NCI-H1105 (cell line): ENCODE measurements around the gene OPA3.
"Not testable (repeated sequence)": the region's sequence is repeated elsewhere in the genome, so short reads cannot be mapped to it uniquely, and the experiment has no call there.

Experiments used
- DNase-seq: peaks from one replicate; lab custom pipeline; 2025; lab: John Stamatoyannopoulos, UW

Gene OPA3

GRCh38 chr19:45518469-45518826 is 66.2 kb downstream of the OPA3 start:
- no peak for DNase-seq

- DNase-seq, result no peak
Observed at GRCh38 chr19:45517641-45518468, 66.7 kb downstream of the OPA3 start.

- DNase-seq, result no peak
Observed at GRCh38 chr19:45517238-45517637, 67.4 kb downstream of the OPA3 start.

GRCh38 chr19:45515807-45516401 is 68.7 kb downstream of the OPA3 start:
- no peak for DNase-seq

- DNase-seq, result no peak
Observed at GRCh38 chr19:45515081-45515624, 69.4 kb downstream of the OPA3 start.

GRCh38 chr19:45514376-45515051 is 70.1 kb downstream of the OPA3 start:
- DNase-seq, result no peak

- no peak for DNase-seq
Observed at GRCh38 chr19:45512881-45513483, 71.6 kb downstream of the OPA3 start.

GRCh38 chr19:45511074-45511473 is 73.5 kb downstream of the OPA3 start:
- no peak for DNase-seq

GRCh38 chr19:45510352-45510751 is 74.2 kb downstream of the OPA3 start:
- DNase-seq, result not testable (repeated sequence)

GRCh38 chr19:45509692-45510015 is 74.9 kb downstream of the OPA3 start:
- no peak for DNase-seq

GRCh38 chr19:45508861-45509691 is 75.5 kb downstream of the OPA3 start:
- no peak for DNase-seq

GRCh38 chr19:45508417-45508860 is 76.2 kb downstream of the OPA3 start:
- peak; percentile 77 for DNase-seq

GRCh38 chr19:45507872-45508416 is 76.7 kb downstream of the OPA3 start:
- DNase-seq, result no peak

GRCh38 chr19:45506989-45507871 is 77.4 kb downstream of the OPA3 start, which contains the start of gene VASP:
VASP (plus strand) TSS chr19:45507479; CDS start chr19:45507772, 293 bp downstream.
- DNase-seq, result peak; percentile 70

- peak; percentile 83 for DNase-seq
Observed at GRCh38 chr19:45506246-45506988, 78.2 kb downstream of the OPA3 start.

- no peak for DNase-seq
Observed at GRCh38 chr19:45505996-45506245, 78.7 kb downstream of the OPA3 start.

- DNase-seq, result no peak
Observed at GRCh38 chr19:45505151-45505995, 79.2 kb downstream of the OPA3 start.

GRCh38 chr19:45503909-45504308 is 80.7 kb downstream of the OPA3 start:
- DNase-seq, result no peak

- no peak for DNase-seq
Observed at GRCh38 chr19:45502111-45502510, 82.5 kb downstream of the OPA3 start.
